ENCODE data around the gene POU5F2.

Gene POU5F2

GRCh38 chr5:93741136-93741811, at the start of gene POU5F2:
POU5F2 (minus strand) TSS chr5:93741600; CDS start chr5:93741563, 37 bp downstream.
- no peak for DNase-seq (ENCODE audit: low read depth)

DNA sequence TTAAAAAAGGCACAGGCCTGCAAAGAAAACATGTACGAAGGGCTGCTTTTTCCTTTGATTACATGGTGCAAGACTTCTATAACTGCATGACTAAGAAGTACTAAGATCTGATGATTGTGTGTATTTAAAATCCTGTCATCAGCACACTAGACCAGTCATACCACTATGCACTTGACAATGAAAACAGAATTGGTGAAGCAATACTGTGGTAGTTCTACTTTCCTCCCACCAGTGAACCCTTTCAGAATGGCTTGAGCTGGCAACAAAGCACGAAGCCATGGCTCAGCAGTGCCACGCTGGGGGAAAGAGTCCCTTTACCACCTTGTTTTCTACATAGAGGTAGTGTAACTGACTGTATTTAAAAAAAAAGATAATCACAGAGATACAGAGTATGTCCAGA, 49.0 kb upstream of the POU5F2 start:
- no peak for DNase-seq (ENCODE audit: low read depth)

DNA sequence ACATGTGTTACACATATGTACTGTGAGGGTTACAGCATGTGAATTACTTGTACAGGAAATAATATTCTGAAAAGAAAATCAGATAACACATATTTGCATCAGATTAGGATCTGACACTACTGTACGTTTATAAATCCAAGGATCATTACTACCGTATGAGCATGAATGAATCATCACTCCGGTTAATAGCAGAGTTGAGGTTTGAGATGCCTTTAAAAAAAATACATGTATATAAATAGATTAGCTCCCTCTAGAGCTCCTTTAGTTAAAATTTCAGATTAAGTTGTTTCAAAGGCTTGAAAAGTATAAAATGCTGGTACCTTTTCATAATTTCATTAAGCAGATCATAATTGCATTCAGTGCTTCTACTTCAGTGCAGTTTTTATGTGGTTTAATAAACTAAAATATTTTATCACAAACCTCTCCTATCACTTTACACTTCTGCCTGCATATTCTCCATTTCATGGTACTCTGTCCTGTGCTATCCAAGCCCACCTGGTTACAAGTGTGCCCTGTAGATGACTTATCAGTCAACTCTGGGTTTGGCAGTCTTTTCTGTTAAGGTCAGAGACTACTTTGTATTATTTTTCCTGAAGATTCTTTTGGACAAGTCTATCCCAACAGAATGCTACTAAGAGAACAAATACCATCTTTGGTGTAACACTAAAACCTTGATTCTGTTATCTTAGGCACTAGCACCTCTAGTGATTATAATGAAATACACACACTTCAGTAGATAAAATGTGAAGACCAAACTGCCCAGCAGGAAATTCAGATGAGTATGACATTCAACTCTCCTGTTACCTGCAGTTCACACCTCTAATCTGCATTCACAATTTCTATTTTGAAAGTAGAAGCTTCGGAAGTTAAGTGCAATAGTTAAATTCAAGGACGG, 48.0 kb upstream of the POU5F2 start:
- DNase-seq (ENCODE audit: low read depth), result no peak

GRCh38 chr5:93787598-93787997, 46.2 kb upstream of the POU5F2 start:
- DNase-seq (ENCODE audit: low read depth), result no peak

DNA sequence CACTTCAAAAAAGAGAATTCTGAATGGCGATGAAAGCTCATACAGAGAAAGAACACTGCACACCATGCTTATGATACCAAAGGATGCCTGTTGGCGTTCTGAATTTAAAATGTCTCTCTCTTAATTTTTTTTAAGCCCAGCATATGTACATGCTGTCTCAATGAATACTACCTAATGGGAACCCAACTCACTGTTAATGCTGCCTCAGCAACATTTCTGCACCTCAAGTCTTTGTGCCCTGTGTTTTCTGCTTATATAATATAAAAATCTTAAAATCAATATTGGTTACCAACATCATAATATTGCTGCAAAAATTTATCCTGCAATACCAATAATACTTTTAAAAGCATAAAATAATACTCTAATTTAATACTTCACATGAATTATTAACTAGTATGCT, 44.1 kb upstream of the POU5F2 start:
- DNase-seq (ENCODE audit: low read depth), result no peak

DNA sequence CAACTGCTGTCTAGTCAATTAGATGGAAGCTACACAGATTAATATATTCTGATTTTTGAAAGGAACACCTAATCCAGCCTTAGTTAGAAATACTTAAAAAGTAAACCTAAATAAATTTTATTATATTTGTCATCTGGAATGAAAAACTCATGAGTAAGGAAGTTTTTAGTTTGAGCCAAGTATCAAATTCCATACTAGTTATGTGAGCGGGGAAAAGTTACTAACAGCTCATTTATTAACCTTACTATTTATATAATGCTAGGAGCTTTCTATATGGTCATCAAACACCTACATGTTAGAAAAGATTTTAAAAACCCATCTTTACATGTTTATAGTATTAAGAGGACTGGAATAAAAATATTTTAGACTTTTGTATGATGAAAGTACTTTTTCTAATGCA, 41.6 kb upstream of the POU5F2 start:
- DNase-seq (ENCODE audit: low read depth), result no peak

GRCh38 chr5:93777620-93778019, 36.2 kb upstream of the POU5F2 start:
- DNase-seq (ENCODE audit: low read depth), result no peak

DNA sequence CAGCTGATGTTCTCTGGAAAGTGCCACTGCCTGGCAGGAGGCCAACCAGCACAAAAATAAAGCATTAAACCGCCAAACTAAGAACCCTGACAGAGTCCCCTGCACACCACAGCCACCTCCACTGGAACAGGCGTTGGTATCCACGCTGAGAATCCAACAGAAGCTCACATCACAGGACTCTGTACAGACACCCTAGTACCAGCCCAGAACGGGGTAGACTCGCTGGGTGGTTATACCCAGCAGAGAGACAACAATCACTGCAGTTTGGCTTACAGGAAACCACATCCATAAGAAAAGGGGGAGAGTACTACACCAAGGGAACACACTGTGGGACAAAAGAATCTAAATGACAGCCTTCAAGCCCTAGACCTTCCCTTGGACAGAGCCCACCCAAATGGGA, 15.0 kb upstream of the POU5F2 start:
- DNase-seq (ENCODE audit: low read depth), result no peak

DNA sequence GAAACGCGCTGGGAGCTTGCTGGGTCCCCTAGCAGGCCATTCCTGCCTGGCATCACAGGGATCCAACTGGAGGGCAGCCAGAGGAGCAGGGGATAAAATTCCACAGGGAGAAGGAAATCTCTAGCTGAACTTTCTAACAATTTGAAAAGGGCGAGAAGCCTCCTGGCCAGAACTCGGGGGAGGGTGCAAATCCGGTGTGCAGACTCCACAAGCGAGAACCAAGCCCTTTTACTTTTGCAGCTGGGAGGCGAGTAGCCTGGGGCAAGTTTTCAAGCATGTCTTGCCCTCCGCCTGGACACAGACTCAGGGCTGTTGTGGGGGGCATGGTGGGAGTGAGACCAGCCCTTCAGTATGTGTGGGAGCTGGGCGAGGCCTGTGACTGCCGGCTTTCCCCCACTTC, 14.3 kb upstream of the POU5F2 start:
- no peak for DNase-seq (ENCODE audit: low read depth)

DNA sequence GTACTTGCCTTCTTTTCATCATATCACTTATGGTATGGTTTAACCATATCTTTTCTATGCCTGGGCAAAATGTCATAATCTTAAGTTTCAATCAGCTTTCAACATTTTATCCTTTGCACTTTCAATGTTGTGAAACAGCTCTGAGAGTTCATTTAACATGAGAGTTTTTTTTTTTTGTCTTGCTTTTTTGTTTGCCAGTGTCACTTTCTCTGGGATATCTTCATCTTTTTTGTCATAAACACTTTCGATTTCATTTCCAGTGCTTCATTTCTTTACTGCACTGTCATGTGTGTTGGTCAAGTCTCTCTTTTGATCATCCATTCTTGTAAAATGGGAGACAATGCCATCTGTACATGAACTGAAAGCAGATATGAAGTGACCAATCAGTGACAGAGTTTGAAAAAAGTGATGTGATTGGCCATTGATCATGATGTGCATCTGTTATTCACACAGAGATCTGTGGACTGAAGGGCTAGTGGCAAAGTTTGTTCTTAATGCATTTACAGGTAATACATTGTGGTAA, 7.5 kb upstream of the POU5F2 start:
- DNase-seq (ENCODE audit: low read depth), result no peak

GRCh38 chr5:93746406-93747056, 5.1 kb upstream of the POU5F2 start:
- no peak for DNase-seq (ENCODE audit: low read depth)

GRCh38 chr5:93736284-93736683, 5.1 kb downstream of the POU5F2 start:
- DNase-seq (ENCODE audit: low read depth), result no peak

DNA sequence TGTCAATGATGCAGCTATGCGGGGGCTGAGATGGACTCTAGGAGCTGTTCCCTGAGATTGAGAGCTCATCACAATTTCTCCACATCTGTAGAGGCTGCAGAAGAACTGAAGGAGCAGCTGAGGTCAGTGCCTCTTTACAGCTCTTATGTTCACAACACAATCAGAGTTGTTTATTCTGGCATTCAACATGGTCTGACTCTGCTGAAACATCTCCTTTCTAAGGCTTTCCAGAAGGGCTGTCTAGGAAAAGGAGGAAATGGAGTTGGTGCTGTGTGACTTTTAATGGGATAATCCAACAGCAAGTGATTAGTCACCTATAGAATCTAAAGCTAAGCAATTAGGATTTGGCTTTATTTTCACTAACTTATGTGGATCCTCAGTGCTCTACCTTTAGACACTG, 6.0 kb downstream of the POU5F2 start:
- no peak for DNase-seq (ENCODE audit: low read depth)

GRCh38 chr5:93731987-93732386, 9.4 kb downstream of the POU5F2 start:
- DNase-seq (ENCODE audit: low read depth), result no peak

DNA sequence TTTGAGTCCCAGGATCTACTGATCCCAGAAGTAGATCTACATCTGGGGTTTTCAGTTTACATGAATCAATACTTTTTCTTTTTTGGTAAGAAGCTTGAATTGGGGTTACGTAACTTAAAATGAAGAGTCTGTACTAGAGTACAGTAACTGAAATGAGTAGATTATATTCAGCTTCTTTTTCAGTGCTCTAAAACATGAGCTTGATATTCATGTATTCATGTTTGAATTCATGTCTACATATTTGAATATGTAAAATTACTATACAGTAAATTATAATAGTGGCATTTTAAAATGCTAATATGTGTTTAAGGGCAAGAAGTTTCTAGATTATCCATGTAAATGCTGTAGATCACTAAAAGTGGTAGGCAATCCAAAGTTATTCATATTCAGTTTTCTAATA, 14.8 kb downstream of the POU5F2 start:
- no peak for DNase-seq (ENCODE audit: low read depth)

GRCh38 chr5:93724791-93725190, 16.6 kb downstream of the POU5F2 start:
- no peak for DNase-seq (ENCODE audit: low read depth)

DNA sequence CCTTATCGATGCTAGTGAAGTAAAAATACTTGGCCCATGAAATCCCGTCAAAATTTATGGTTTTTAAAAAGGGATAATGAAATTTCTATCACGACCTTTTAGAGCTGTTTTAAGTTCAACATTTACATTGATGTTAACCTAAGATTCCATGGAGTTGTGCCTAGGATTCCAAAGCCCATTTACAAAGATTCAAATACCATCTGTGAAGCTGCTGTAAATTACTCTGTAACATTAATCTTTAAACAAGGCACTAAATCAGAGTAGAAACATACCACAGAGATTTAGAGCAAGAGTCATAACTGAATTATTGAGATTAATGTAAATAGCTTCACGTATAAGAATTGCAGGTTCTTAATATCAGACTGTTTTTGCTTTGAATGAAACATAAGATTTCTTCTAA, 17.7 kb downstream of the POU5F2 start:
- no peak for DNase-seq (ENCODE audit: low read depth)

DNA sequence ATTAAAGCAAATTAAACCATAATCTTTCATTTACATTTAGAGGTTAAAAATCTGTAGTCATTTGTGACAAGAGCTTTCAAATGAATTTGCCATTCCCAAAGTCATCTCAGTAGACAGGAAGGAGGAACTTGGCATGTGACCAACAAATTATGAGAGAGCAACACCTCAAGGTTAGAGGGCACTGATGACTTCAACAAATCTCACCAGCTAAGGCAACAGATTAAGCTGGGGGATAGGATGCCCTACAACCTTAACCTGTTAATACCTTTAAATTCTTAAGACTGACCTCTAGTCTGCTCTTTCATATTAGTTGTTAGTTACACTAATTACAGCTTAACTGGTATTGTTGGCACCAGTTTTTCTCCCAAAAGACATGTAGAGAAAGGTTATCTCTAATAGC, 18.4 kb downstream of the POU5F2 start:
- DNase-seq (ENCODE audit: low read depth), result no peak

GRCh38 chr5:93722588-93722987, 18.8 kb downstream of the POU5F2 start:
- no peak for DNase-seq (ENCODE audit: low read depth)

DNA sequence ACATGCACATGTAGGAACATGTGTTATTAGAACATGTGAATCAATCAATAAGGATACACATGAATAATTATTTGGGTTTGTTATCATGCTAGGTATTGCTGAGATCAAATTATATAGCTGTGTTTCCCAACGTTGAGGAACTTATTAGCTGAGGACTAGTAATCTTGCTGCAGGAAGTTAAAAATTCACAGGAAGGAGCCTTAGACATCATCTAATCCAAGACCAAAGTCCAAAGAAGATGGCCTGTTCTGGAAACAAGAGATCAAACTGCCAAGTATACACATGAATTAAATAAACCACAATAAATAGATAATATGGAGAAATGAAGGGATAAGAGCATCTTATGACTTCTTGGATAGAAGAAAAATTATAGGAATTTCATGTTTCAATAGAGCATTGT, 19.9 kb downstream of the POU5F2 start:
- no peak for DNase-seq (ENCODE audit: low read depth)

DNA sequence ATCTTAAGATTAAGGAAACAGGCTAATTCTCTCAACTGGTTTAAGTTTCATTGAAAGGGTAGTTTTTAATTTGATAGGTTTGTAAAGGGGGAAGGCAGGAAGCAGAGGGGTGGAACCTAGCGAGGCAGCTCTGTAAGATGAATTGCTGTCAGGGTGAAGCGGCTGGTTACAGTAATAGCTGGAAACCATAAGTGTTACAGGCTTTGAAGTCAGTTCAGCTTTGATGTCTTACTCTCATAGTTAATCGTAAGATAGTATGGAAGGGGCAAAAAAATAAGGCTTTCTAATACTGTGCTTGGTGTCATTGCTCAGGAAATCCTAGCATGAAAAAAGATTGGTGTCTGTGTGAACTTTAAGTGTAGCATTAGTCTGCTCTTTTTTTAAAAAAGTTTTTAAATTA, 20.3 kb downstream of the POU5F2 start:
- DNase-seq (ENCODE audit: low read depth), result no peak

GRCh38 chr5:93717162-93717561, 24.2 kb downstream of the POU5F2 start:
- no peak for DNase-seq (ENCODE audit: low read depth)

DNA sequence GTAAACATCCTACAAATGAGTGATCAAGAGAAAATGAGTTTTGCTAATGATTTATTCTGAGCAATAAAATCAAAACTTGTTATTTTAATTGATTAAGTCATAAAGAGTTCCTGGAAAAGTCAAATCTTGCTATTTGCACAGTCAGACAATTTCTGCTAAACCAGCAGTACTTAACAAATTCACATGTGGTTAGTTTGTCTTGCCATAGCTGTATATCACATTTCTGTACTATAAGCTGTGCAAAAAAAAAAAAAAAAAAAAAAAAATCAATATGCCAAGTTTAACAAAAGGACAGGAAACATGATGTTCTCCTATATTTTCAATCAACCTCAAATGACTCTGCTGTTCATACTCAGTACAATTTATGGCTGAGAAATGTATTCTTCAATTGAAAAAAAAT, 24.9 kb downstream of the POU5F2 start:
- DNase-seq (ENCODE audit: low read depth), result no peak

Measured in stimulated activated CD8-positive, alpha-beta memory T cell treated with anti-CD3 and anti-CD28 coated beads, Interleukin-12 subunit alpha, Interleukin-12 subunit beta, amount 100 ng/mL, for 4 hours (primary cell).